Measurements from ENCODE around the gene LHFPL2.

LHFPL2 gene

DNA sequence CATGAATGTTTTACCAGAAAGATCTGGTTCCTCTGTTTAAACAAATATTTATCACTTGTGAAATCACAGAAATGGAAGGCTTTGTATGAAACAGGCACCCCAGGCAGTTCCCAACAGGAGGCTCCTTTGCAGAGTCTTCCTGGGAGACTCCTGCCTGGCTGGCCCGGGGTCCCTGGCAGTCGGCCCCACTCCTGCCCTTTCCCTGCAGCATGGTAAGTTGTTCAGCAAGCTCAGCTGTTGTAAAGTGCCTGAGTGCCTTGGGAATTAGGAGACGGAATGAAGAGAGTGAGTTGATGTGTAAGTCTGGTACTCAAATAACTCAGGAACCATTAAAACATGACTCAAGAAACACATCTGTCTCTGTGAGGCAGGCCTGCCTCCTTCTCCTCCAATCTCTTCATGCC is 17.5 kb upstream of the LHFPL2 start:
- DNase-seq, result no peak

DNA sequence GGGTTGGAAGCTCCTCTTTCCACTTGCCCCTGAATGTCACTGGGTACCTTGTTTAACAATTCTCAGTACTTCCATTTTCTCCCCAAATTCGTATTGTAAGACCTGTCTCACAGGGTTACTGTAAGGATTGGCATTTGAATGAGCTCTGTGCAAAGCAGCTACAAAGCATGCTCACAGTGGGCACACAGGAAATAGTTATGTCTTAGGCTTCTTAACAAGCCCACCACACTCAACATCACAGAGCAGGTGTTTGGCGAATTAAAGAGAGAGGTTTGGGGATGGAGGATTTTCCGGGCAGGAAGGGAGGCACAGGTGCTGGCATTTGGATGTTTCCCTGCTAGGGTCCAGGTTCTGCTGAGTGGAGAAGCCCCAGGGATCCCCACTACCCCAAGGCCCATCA is 17.0 kb upstream of the LHFPL2 start:
- DNase-seq, result no peak

- no peak for DNase-seq
Observed at GRCh38 chr5:78662323-78662722, 13.8 kb upstream of the LHFPL2 start.

- DNase-seq, result no peak
Observed at GRCh38 chr5:78661691-78662090, 13.1 kb upstream of the LHFPL2 start.

DNA sequence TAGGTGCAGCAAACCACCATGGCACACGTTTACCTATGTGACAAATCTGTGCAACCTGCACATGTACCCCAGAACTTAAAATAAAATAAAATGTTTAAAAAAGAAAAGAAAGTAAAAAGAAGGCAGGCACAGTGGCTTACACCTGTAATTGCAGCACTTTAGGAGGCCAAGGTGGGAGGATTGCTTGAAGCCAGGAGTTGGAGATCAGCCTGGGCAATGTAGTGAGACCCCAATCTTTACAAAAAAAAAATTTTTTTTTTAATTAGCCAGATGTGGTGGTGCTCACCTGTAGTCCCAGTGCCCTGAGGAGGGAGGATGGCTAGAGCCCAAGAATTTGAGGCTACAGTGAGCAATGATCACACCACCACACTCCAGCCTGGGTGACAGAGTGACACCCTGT is 12.5 kb upstream of the LHFPL2 start:
- DNase-seq, result no peak

DNA sequence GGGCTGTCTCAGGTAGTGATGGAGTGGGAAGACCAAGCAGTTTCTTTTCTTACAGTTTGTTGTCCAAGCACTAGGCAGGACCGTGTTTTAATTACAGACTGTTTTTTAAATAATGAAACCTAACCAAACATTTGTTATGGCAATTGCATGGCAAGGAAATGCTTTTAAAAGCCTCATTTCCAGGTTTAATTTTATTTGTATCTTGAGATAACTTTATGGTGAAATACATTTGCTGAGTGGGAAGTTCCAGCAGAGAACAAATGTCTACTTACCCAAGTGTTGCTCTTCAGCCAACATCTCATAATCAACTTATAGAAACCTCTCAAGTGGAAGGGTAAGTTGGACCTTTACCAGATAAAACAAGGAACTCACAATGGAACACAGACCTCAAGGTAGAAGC is 11.8 kb upstream of the LHFPL2 start:
- no peak for DNase-seq

DNA sequence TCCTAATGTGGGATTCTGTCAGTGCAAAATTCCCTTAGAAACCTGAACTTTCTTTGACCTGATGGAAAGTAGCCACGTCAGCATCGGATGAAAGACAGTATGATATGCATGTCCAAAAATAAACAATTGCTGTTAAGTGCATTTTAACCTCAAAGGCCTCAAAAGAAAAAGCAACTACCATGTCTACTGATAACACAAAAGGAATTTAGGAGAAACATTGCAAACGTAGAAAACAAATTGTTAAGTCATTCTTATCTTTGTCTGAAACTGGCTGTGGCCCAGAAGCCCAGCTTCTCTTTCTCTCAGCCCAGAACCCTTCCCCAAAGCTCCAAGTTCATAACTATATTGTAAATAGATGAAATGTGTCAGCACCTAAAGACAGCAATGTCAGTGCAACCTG is 11.1 kb upstream of the LHFPL2 start:
- no peak for DNase-seq

GRCh38 chr5:78659114-78659513 is 10.5 kb upstream of the LHFPL2 start:
- no peak for DNase-seq

DNA sequence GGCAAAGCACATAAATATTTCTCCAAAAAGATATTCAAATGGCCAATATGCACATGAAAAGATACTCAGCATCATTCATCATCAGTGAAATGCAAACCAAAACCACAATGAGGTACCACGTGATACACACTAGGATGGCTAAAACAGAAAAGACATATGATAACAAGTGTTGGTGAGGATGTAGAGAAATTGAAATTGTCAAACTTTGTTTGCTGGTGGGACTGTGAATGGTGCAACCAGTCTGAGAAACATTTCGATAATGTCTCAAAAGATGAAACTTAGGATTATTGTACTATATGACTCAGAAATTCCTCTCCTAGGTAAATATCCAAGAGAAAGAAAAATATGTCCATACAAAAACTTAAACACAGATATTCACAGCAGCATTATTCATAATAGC is 8.6 kb upstream of the LHFPL2 start:
- no peak for DNase-seq

DNA sequence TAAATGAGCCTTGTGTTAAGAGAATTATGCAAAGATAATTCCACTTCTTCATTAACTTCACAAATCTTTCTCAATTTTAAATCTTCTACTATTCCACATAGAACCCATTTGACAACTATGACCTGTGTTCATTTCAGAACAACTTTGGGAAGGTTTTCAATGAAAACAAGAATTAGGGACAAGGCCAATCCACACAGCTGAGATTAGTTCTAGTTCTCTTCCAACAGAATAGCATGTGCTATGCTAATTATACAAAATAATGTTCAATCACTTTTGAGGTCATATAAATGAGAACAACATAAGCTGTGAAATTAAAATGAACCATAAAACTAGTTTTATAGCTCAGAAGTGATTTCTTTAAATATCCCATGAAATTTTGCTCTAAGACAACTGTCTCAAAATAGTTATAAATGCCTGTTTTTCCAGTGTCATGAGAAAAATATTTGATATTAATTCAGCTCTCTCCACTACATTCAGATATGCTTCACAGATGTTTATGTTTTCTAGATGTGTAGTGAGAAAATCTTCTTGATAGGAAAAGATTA is 7.2 kb upstream of the LHFPL2 start:
- DNase-seq, result no peak

DNA sequence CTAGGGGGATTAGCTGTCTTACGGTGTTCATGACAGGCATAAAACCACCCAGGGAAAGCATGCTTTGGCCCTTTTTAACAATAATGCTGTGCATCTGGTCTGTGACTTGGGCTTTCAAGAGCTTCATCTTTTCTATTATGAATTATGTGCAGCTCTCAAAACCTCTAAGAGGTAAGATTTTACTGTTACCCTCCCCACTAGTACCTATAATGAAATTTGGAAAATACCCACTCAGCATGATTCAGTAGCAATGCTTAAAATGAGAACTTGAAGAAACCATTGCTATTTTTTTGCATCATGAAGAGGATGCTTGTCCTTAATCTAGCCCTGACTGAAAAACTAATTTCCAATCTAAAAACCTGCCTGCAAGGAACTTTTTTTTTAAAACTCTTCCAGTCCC is 5.8 kb upstream of the LHFPL2 start:
- DNase-seq, result no peak

GRCh38 chr5:78653681-78654366 is 5.3 kb upstream of the LHFPL2 start:
- DNase-seq, result no peak

DNA sequence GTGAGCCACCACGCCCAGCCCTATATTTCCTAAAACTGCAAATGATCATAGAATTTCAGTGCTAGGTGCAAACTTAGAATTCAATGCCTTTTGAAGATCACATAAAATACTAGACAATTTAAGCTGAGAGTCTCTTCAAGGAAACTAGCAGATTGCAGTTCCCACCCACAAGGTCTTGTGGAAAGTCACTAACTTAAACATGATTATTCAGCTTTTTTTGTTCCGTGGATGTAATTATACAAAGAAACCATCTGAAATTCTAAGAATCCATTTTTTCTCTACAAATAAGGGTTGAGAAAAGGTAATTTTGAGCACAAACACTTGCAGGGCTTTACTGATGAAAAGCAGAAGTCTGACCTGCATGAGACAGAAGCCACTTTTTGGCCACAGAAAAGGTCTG is 4.5 kb upstream of the LHFPL2 start:
- no peak for DNase-seq

DNA sequence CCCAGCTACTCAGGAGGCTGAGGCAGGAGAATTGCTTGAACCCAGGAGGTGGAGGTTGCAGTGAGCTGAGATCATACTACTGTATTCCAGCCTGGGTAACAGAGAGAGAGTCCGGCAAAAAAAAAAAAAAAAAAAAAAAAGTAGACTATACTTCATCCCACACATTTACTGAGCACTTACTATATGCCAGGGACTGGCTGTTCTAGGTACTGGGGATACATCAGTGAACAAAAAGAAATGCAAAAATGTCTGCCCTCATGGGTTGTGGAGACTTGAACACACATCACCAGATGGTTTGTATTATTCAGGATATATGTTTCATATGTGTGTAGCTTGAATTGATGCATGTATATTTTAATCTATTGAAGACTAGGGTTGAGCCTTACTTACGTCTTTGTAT is 2.9 kb upstream of the LHFPL2 start:
- DNase-seq, result no peak

- no peak for DNase-seq
Observed at GRCh38 chr5:78650531-78650930, 2.0 kb upstream of the LHFPL2 start.

GRCh38 chr5:78649861-78650496 is 1.4 kb upstream of the LHFPL2 start:
- no peak for DNase-seq

DNA sequence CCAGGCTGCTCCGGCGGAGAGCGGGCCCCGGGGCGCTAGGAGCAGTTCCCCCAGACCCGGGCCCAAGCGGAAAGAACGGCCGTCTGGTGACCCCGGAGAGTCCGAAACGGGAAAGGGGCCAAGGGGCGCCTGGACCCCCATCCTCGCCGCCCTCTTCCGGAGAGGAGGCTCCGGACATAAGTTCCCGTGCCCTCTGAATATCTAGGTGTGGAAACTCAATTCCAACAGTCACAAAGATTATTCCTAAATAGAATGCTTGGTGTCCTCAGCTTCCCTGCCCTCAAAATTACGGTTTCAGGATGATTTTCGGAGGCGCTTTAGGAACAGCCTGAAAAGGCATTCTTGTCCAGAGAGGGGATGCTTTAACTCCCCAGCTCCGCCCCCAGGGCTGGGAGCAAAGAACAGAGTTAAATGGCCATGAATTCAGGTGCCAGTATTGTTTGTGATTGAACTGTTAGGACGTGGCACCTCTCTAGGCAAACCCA is 681 bp upstream of the LHFPL2 start:
- no peak for DNase-seq

- DNase-seq, result peak in 1 of 2 experiments; percentile 4
Observed at GRCh38 chr5:78647838-78648358, 674 bp downstream of the LHFPL2 start.

DNA sequence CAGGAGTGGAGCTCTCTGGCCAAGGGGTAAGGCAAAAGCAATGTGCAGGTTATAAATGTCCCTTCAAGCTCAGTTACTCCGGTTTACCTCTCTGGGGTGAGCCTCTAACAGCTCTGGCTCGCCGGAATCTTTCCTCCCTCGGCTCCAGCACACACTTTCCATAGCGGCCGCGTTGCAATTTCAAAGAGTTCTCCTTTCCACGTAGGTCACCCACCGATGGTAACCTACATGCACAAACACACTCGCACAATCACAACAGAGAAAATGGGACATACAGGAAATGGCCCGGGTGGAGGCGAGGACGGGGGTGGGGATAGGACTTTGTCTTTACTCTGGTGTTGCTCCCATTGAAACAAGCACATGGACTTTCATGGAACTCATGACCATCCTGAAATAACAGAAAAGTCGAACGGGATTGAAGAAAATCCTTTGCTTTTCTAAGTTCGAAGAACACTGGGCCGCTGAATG is 1.2 kb downstream of the LHFPL2 start:
- DNase-seq, result peak; percentile 10 to 23

DNA sequence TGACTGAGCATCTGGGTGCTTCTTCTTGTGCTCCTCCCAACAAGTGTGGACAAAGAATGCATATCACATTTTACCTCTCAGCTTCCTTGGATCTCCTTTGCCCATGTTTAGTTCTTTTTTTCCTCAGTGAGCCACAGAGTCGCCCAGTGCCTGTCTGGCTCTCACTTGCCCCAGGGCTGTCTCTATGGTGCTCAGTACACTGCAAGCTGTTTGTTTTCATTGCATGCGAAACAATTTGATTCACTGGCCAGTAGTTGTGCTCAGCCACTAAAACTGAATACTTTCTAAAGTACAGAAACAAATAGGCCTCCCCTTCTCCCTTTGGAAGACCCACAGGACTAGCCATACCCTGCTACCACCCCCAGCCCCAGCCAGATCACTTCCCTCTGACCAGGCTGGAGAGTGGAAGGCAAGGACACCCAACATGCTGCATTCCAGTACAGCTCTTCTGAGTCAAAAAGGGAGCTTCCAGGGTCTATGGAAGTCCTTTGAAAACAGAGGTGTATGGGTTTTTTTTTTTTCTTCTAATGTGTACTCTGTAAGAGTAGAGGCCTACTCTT is 3.8 kb downstream of the LHFPL2 start:
- no peak for DNase-seq

- no peak for DNase-seq
Observed at GRCh38 chr5:78644129-78644528, 4.4 kb downstream of the LHFPL2 start.

DNA sequence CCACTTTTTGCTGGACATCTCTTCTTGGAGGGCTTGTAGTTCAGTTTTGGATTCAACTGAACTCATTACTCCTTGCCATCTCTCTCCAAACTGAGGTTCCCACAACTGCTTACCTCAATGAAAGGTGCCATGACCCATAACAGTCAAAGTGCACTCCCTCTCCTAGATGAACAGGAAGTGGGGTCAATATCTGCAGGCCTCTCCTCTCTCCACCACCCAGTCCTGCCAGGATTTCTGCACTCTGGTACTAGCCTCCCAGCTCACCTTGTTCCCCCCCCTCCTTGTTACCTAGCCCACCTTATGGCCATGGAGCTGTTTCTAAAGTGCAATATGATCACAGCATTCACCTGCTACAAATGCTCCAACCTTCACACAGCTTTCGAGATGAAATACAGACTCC is 5.9 kb downstream of the LHFPL2 start:
- DNase-seq, result no peak

GRCh38 chr5:78640662-78641474 is 7.7 kb downstream of the LHFPL2 start:
- DNase-seq, result no peak
